Measurements from ENCODE around the gene RBM26.
"Not testable (repeated sequence)": the region's sequence is repeated elsewhere in the genome, so short reads cannot be mapped to it uniquely, and the experiment has no call there.

The RBM26 gene

GRCh38 chr13:79384022-79384610 lies 21.9 kb downstream of the RBM26 start:
- no peak for DNase-seq (ENCODE audit: low spot score)

- DNase-seq (ENCODE audit: low spot score) = peak; percentile 16
These were observed 23.3 kb downstream of the RBM26 start for GRCh38 chr13:79382545-79383275.

GRCh38 chr13:79380997-79381396 lies 25.1 kb downstream of the RBM26 start:
- DNase-seq (ENCODE audit: low spot score) = no peak

- no peak for DNase-seq (ENCODE audit: low spot score)
These were observed 26.8 kb downstream of the RBM26 start for GRCh38 chr13:79379274-79379673.

GRCh38 chr13:79376843-79377242 lies 29.2 kb downstream of the RBM26 start:
- no peak for DNase-seq (ENCODE audit: low spot score)

- no peak for DNase-seq (ENCODE audit: low spot score)
These were observed 31.5 kb downstream of the RBM26 start for GRCh38 chr13:79374578-79374977.

- DNase-seq (ENCODE audit: low spot score) = no peak
These were observed 32.1 kb downstream of the RBM26 start for GRCh38 chr13:79373916-79374315.

GRCh38 chr13:79369226-79369625 lies 36.8 kb downstream of the RBM26 start:
- DNase-seq (ENCODE audit: low spot score) = no peak

- DNase-seq (ENCODE audit: low spot score) = no peak
These were observed 40.1 kb downstream of the RBM26 start for GRCh38 chr13:79365981-79366380.

GRCh38 chr13:79361299-79361698 lies 44.8 kb downstream of the RBM26 start:
- DNase-seq (ENCODE audit: low spot score) = no peak

- DNase-seq (ENCODE audit: low spot score) = no peak
These were observed 46.0 kb downstream of the RBM26 start for GRCh38 chr13:79360095-79360494.

- no peak for DNase-seq (ENCODE audit: low spot score)
These were observed 47.0 kb downstream of the RBM26 start for GRCh38 chr13:79359064-79359463.

- DNase-seq (ENCODE audit: low spot score) = no peak
These were observed 51.8 kb downstream of the RBM26 start for GRCh38 chr13:79354285-79354684.

GRCh38 chr13:79353693-79354092 lies 52.4 kb downstream of the RBM26 start:
- no peak for DNase-seq (ENCODE audit: low spot score)

- DNase-seq (ENCODE audit: low spot score) = no peak
These were observed 53.9 kb downstream of the RBM26 start for GRCh38 chr13:79352107-79352506.

GRCh38 chr13:79349608-79350007 lies 56.4 kb downstream of the RBM26 start:
- DNase-seq (ENCODE audit: low spot score) = not testable (repeated sequence)

- DNase-seq (ENCODE audit: low spot score) = no peak
These were observed 57.0 kb downstream of the RBM26 start for GRCh38 chr13:79349011-79349410.

GRCh38 chr13:79346300-79346914 lies 59.6 kb downstream of the RBM26 start:
- no peak for DNase-seq (ENCODE audit: low spot score)

GRCh38 chr13:79341202-79341601 lies 64.9 kb downstream of the RBM26 start:
- DNase-seq (ENCODE audit: low spot score) = no peak

GRCh38 chr13:79340490-79340889 lies 65.6 kb downstream of the RBM26 start:
- no peak for DNase-seq (ENCODE audit: low spot score)

- no peak for DNase-seq (ENCODE audit: low spot score)
These were observed 67.7 kb downstream of the RBM26 start for GRCh38 chr13:79338343-79338742.

- no peak for DNase-seq (ENCODE audit: low spot score)
These were observed 69.1 kb downstream of the RBM26 start for GRCh38 chr13:79336966-79337365.

- no peak for DNase-seq (ENCODE audit: low spot score)
These were observed 77.5 kb downstream of the RBM26 start for GRCh38 chr13:79328510-79328909.
